HS-5 (cell line): ENCODE data around the gene CLN3.
"Not testable (repeated sequence)": the region's sequence is repeated elsewhere in the genome, so short reads cannot be mapped to it uniquely, and the experiment has no call there.

ENCODE experiments used
- DNase-seq: peaks from one replicate; pipeline ENCODE4 v3.0.0-alpha.2; 2012; ENCODE audit warnings: low read depth

The CLN3 gene

GRCh38 chr16:28494121-28494851 is 2.4 kb upstream of the CLN3 start, which contains the start of gene APOBR:
APOBR (plus strand) TSS chr16:28494643; CDS start chr16:28494682, 39 bp downstream.
- no peak for DNase-seq

GRCh38 chr16:28492511-28492910 is 637 bp upstream of the CLN3 start:
- DNase-seq = no peak

- no peak for DNase-seq
These were observed 474 bp downstream of the CLN3 start for GRCh38 chr16:28491230-28491969.

GRCh38 chr16:28486266-28486665 is 5.6 kb downstream of the CLN3 start:
- no peak for DNase-seq

- not testable (repeated sequence) for DNase-seq
These were observed 8.5 kb downstream of the CLN3 start for GRCh38 chr16:28483361-28483760.

- no peak for DNase-seq
These were observed 9.8 kb downstream of the CLN3 start for GRCh38 chr16:28482026-28482425.

- DNase-seq = no peak
These were observed 13.2 kb downstream of the CLN3 start for GRCh38 chr16:28478506-28479180.

GRCh38 chr16:28477311-28477920 is 14.5 kb downstream of the CLN3 start:
- DNase-seq = no peak

GRCh38 chr16:28475221-28475620 is 16.7 kb downstream of the CLN3 start:
- DNase-seq = no peak

GRCh38 chr16:28473714-28474265 is 18.1 kb downstream of the CLN3 start:
- no peak for DNase-seq

- not testable (repeated sequence) for DNase-seq
These were observed 44.8 kb downstream of the CLN3 start for GRCh38 chr16:28447081-28447480.

GRCh38 chr16:28446388-28446787 is 45.5 kb downstream of the CLN3 start:
- DNase-seq = not testable (repeated sequence)

GRCh38 chr16:28443943-28444342 is 47.9 kb downstream of the CLN3 start:
- not testable (repeated sequence) for DNase-seq

GRCh38 chr16:28438899-28439298 is 53.0 kb downstream of the CLN3 start:
- not testable (repeated sequence) for DNase-seq

- DNase-seq = not testable (repeated sequence)
These were observed 56.5 kb downstream of the CLN3 start for GRCh38 chr16:28435340-28435739.
